Measurements from ENCODE around the gene PROCA1.
A peak's percentile ranks its signal among the peaks of the same experiment; 100 is the strongest.

Gene PROCA1

GRCh38 chr17:28748852-28749515 lies 37.3 kb upstream of the PROCA1 start:
- Histone ChIP-seq H3F3A (ENCODE audit: low read depth) (no peaks in the 10 kb centered on the region), H3K4me3 (ENCODE audit: low read length, poor library complexity, severe bottlenecking) (no peak overlapping the region), H4K20me1 (ENCODE audit: insufficient read depth, low read length, poor library complexity, severe bottlenecking) (peaks cover 40% of the 10 kb centered on the region), H3K79me2 (ENCODE audit: insufficient read depth, low read length) (peaks cover 43% of the 10 kb centered on the region), H3K9me3 (ENCODE audit: insufficient read depth, low read depth, low read length) (no peaks in the 10 kb centered on the region), H3K9me2 (replicated peaks; ENCODE audit: low read depth, low read length) (no peaks in the 10 kb centered on the region), H2AFZ (ENCODE audit: low read length) (no peak overlapping the region), H3K36me3 (ENCODE audit: insufficient read depth, low read length) (peaks cover 25% of the 10 kb centered on the region; the same call in 1 of the 2 replicates), H3K4me2 (ENCODE audit: low read depth, low read length, poor library complexity, severe bottlenecking) (no peak overlapping the region), H3K9ac (ENCODE audit: low read depth, low read length, poor library complexity, severe bottlenecking) (no peak overlapping the region), H3K4me1 (ENCODE audit: insufficient read depth, low read length, poor library complexity, severe bottlenecking) (peaks cover 24% of the 10 kb centered on the region), H3K27me3 (ENCODE audit: insufficient read depth, low read length, poor library complexity, severe bottlenecking) (no peaks in the 10 kb centered on the region)
- TF ChIP-seq EZH2phosphoT487 (IDR thresholded peaks at IDR 0.05; ENCODE audit: borderline replicate concordance) = no peak
- TF ChIP-seq CTCF (conservative IDR thresholded peaks at IDR 0.05; ENCODE audit: low read length) = no peak

GRCh38 chr17:28747801-28748750 lies 36.4 kb upstream of the PROCA1 start:
- peaks cover 44% of the 10 kb centered on the region for H3K79me2 ChIP-seq (ENCODE audit: insufficient read depth, low read length)
- no peaks in the 10 kb centered on the region for H3K27me3 ChIP-seq (ENCODE audit: insufficient read depth, low read length, poor library complexity, severe bottlenecking)
- TF ChIP-seq CTCF (conservative IDR thresholded peaks at IDR 0.05; ENCODE audit: low read length) = no peak
- no peak for TF ChIP-seq EZH2phosphoT487 (IDR thresholded peaks at IDR 0.05; ENCODE audit: borderline replicate concordance)
- H3K4me1 ChIP-seq (ENCODE audit: insufficient read depth, low read length, poor library complexity, severe bottlenecking) = peaks cover 31% of the 10 kb centered on the region
- H4K20me1 ChIP-seq (ENCODE audit: insufficient read depth, low read length, poor library complexity, severe bottlenecking) = peaks cover 40% of the 10 kb centered on the region
- no peak overlapping the region for H3K9ac ChIP-seq (ENCODE audit: low read depth, low read length, poor library complexity, severe bottlenecking)
- no peak overlapping the region for H3K4me2 ChIP-seq (ENCODE audit: low read depth, low read length, poor library complexity, severe bottlenecking)
- peaks cover 25% of the 10 kb centered on the region; the same call in 1 of the 2 replicates for H3K36me3 ChIP-seq (ENCODE audit: insufficient read depth, low read length)
- H2AFZ ChIP-seq (ENCODE audit: low read length) = no peak overlapping the region
- no peaks in the 10 kb centered on the region for H3K9me2 ChIP-seq (replicated peaks; ENCODE audit: low read depth, low read length)
- no peaks in the 10 kb centered on the region for H3F3A ChIP-seq (ENCODE audit: low read depth)
- H3K4me3 ChIP-seq (ENCODE audit: low read length, poor library complexity, severe bottlenecking) = no peak overlapping the region
- H3K9me3 ChIP-seq (ENCODE audit: insufficient read depth, low read depth, low read length) = no peaks in the 10 kb centered on the region

- H3K79me2 ChIP-seq (ENCODE audit: insufficient read depth, low read length) = peaks cover 44% of the 10 kb centered on the region
Observed at GRCh38 chr17:28747051-28747691, 35.5 kb upstream of the PROCA1 start.

More at GRCh38 chr17:28747051-28747691, 35.5 kb upstream of the PROCA1 start:
- Histone ChIP-seq H3K4me3 (ENCODE audit: low read length, poor library complexity, severe bottlenecking) (peak overlapping the region; percentile 93), H3K9me2 (replicated peaks; ENCODE audit: low read depth, low read length) (no peaks in the 10 kb centered on the region), H3F3A (ENCODE audit: low read depth) (no peaks in the 10 kb centered on the region), H3K4me2 (ENCODE audit: low read depth, low read length, poor library complexity, severe bottlenecking) (peak overlapping the region; percentile 86), H4K20me1 (ENCODE audit: insufficient read depth, low read length, poor library complexity, severe bottlenecking) (peaks cover 40% of the 10 kb centered on the region), H3K9me3 (ENCODE audit: insufficient read depth, low read depth, low read length) (no peaks in the 10 kb centered on the region), H3K9ac (ENCODE audit: low read depth, low read length, poor library complexity, severe bottlenecking) (peak overlapping the region; percentile 82), H3K36me3 (ENCODE audit: insufficient read depth, low read length) (peaks cover 25% of the 10 kb centered on the region; the same call in 1 of the 2 replicates), H2AFZ (ENCODE audit: low read length) (no peak overlapping the region), H3K4me1 (ENCODE audit: insufficient read depth, low read length, poor library complexity, severe bottlenecking) (peaks cover 33% of the 10 kb centered on the region), H3K27me3 (ENCODE audit: insufficient read depth, low read length, poor library complexity, severe bottlenecking) (no peaks in the 10 kb centered on the region)
- TF ChIP-seq CTCF (conservative IDR thresholded peaks at IDR 0.05; ENCODE audit: low read length) (no peak), EZH2phosphoT487 (IDR thresholded peaks at IDR 0.05; ENCODE audit: borderline replicate concordance) (no peak)

Measured in Loucy (cell line).